Activated CD8-positive, alpha-beta memory T cell treated with anti-CD3 and anti-CD28 coated beads for 48 hours (primary cell): Measurements from ENCODE around the gene GGNBP2.

Experiments
- DNase-seq, 3 experiments: peaks; one replicate each; pipeline ENCODE4 v3.0.0-alpha.2; 2020; ENCODE audit warnings: low read depth in 2 of 3, low spot score in 2 of 3

The GGNBP2 gene

DNA sequence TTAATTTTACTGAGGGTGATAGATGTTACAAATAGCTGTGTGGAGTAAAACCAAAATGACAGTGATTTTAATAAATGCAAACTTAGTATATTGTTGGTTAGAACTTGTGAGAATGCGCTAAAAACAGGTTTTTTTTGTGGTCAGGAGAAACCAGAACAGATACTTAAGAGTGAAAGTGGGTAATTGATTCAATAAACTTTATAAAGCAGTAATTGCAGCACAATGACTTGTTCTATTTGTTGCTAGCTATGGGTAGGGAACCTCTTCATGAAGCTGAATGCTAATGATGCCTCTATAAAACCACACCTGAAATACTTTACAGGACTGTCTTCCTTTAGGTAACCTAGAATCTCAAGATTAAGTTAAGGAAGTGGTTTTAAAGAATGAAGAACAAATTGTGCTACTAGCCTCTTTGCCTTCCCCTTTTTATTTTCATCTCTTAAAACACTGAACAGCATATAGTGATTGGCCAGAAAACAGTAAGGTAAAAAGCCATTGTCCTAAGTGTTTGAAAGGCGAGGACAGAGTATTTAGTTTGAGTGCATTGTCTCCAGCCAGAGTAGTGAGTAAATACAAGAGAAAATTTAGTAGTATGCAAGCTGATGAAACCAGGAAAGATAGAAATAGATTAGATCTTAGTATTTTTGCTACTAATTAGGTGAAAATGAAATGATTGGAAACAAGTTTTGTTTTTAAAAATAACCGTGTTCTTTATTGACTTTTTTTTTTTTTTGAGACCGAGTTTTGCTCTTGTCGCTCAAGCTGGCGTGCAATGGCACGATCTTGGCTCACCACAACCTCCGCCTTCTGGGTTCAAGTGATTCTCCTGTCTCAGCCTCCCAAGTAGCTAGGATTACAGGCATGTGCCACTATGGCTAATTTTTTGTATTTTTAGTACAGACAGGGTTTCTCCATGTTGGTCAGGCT is 6.0 kb downstream of the GGNBP2 start:
- no peak for DNase-seq

DNA sequence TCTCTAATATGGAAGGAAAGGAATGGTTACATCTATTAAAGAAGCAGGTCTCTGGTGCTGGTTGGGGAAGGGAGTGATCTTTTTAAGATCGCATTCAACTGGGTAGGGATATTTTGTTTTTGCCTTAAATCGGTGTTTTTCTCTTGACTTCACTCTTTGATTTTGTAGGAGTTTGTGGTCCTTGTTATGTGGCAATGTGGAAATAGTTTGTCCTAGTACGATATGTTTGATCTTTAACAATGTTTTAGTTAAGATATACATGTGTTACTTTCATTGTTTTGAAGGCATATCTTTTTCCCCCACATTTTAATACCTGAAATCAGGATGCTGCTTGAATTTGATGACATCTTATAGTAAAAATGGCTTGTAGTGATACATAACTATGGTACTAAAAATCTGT is 8.7 kb downstream of the GGNBP2 start:
- no peak for DNase-seq

DNA sequence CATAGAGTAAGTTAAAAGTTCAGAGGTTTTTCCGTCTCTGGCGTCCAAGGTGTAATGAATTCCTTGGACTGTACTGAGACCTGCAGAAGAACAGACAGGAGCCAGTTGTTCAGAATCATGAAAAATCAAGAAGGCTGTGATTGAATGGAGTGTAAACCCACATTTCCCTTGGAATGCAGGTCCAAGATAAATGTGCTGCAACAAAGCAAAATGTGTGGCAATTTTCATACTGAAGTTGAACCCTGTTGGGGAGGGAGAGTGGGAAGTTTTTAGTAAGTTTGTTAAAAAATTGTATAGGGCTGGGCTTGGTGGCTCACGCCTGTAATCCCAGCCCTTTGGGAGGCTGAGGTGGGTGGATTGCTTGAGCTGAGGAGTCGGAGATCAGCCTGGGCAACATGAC is 21.4 kb downstream of the GGNBP2 start:
- no peak for DNase-seq

DNA sequence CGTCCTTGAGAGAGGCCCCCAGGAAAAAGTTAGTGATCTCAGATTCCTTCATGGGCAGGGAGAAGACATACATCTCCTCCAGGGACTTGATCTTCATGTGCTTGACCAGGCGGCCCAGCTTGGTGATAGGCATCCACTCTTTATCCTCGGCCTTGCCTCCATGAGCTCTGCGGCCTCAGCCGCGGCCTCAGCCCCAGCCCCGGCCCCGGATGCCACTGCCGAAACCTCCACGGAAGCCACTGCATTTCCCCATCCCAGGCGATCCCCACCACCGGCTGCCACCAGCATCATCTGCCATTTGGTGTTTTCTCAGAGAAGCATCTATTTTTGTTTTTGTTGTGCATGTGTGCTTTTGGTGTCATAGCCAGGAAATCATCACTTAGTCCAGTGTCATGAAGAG is 30.3 kb downstream of the GGNBP2 start:
- DNase-seq = no peak

DNA sequence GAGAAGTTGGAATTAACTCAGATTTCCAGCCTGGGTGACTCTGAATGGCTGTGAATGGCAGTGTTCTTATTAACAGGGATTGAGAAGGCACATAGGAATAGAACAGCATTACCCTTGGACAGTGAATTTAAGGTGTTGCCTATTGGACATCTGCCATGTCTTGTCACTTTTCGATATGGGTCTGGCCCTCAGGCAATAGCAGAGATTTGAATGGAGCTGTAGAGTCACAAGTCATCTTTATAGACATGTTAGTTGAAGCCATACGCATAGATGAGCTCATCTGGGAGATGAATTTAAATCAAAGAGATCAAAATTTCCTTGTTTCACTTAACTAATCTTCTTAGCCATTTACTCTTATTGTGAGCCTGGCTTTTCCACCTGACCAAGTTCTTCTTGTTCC is 32.1 kb downstream of the GGNBP2 start:
- no peak for DNase-seq

DNA sequence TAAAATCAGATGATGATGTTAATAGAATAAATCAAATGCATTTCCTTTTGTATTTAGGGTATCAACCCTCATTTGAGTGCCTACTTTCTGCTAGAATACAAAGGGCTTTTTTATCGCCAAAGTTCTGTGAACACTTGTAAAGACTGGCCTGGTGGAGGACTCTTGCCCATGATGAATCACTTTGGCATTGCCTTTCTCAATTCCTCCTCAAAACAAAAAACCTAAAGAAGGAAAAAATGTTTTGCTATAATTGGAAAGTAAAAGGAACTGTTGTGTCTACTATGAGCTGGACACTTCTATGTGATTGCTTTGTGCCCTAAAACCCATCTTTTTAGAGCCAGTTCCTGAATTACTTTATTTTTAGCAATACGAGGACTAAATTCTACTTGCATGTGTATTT is 34.0 kb downstream of the GGNBP2 start:
- no peak for DNase-seq

DNA sequence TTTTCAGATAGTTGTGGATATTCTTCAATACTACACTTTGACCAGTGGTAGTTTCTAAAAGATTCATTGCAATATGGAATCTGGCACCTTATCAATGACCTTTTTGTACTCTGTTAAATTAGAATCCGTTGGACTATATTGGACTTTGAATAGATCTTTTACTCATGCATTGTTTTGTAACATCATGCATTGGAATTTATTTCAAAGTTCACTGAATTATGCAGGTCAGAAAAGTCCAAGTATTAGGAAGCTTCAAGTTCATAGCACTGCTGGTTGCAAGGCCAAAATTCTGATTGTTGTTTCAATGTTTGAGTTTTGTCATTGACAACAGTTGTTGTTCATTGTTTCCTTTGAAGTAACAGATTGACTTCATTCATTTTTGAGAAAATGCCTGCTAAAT is 39.1 kb downstream of the GGNBP2 start:
- no peak for DNase-seq

DNA sequence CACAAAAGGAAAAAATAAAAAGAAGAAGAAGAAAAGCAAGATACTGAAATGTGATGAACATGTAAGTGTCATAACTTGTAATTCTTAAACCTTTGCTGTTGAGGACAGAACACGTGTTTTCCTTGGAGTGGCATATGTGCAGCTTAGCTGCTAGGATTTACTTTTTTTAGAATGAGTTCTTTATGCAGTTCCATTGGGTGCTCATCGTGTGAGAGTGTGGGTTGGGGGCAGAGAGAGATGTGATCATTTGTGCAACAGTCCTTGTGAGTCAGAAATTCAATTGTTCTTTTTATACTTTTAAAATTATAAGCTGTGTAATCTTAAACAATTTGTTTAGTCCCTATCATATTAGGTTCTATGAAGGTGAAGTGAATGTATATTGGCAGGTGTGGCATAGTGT is 41.4 kb downstream of the GGNBP2 start:
- DNase-seq = no peak

DNA sequence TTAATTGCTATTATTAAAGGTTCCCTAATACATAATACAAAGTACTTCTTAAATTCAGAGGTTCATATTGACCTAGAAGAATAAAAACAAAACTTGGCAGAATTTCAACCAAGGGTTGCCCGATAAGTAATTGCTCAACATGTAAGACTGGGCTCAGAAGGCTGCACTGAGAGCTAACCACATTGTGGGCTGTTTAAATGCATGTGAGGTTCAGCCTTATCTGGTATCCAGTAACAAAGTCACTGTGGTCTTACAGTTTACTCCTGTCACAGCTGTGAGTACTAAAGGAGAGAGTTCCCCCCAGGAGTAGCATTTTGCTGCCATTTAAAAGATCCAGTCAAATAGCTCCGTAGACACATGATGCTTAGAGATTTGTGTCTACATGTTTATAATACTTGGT is 45.4 kb downstream of the GGNBP2 start:
- DNase-seq = no peak

DNA sequence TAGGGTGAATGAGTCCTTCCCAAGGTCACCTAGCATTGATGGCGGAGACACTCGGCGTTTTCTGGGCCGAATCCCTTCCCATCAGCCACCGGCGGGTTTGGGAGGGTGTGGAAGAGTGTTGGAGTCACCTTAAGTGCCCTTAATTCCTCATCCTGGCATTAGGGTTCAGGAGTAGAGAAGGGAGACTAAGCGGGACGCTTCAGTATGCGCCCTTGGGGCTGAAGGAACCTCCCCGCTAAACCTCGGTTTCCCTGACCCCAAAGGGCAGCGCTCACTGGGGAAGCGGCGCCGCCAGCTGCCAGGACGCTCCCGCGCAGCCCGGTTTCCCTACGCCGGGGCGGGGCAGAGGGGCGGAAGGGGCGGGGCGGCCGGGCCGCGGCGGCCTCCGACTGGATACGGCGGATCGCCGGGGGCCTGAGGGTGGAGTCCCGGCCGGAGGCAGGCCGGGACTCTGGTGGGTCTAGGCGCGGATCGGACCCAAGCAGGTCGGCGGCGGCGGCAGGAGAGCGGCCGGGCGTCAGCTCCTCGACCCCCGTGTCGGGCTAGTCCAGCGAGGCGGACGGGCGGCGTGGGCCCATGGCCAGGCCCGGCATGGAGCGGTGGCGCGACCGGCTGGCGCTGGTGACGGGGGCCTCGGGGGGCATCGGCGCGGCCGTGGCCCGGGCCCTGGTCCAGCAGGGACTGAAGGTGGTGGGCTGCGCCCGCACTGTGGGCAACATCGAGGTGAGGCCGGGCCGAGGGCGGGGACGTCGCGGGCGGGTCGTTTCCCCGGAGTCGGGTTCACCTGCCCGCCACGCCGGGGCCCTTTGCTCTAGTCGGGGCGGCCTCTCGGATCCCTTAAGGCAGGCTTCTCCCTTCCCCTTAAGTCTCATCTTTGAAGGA is 47.0 kb downstream of the GGNBP2 start, which contains the start of gene DHRS11:
Gene DHRS11, plus strand, starts transcription at position 446 of the 882 bp plus-strand sequence. Its CDS starts 131 bp downstream, at position 577.
- peak; percentile 66 to 76 (median 69) for DNase-seq

DNA sequence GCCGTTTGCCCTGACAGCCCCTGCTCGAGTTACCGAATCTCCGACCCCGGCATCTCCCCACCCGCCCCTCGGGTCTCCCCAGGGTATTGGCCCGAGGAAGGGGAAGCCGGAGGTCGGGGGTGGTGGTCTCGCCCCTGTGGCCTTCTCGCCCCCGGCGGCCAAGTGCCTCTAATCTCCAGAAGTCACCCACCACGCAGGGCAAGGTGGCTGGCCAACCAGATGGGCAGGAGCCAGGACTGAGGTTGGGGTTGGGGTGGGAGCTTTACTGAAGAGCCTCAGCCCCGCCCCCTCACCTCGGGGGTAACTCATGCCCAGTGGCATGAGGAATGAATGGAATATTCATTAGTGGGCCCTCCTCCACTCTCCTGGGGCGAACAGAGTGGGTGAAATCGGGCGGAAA is 47.6 kb downstream of the GGNBP2 start:
- DNase-seq = no peak

DNA sequence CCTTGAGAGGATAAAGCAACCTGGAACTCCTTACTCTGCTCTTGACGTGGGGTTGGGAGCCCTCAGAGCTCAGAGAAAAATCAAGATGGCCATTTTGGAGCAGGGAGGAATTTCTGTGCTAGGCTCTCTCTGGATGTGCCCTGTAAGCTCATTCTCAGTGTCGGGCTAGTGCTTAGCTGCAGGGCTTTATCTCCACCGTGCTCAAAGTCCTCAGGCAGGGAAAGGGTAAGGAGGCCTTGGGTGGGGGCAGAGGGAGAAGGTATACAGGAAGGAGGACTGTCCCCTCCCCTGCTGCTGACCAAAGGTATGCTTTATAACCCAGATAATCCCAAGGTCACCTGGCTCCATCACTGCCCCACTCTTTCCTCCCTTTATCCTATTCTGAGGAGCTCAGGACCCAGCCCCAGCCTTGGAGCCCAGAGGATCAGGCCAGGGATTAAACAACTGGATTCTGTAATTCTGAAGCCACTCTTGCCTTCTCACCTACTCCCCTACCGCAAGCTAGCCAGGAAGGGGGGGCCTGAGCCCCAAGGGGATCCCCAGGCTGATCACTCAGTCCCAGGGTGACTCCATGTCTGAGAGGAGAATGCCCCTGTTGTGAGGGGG is 48.1 kb downstream of the GGNBP2 start:
- DNase-seq = no peak

DNA sequence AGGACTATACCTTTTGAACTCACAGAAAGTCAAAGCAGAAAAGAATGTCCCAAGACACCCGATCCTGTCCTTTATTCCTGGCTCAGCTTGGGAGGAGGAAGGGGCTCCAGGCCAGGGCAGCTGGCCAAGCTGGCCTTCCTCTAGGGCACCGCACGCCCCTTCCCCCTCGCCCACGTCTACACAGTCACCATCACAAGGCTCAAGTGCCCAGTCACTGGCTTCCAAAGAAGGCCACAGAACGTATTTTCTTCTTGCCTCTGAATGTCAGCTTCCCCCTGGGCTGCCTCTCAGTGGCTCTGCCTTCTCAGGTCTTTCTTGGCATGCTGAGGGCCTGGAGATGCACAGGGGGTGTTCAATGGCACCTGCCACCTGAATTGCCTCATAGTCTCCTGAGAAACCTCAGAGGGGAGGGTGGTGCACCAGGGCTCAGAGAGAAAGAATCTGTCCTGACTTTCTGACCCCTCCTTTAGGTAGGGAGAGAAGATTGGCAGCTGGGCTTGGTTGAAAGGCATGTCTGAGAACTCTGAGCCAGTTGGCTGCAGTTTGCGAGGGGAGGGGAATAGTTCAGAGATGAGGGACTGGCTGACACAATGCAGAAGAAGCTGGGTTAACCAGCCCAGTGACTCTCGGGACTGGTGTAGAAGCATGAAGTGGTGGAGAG is 49.1 kb downstream of the GGNBP2 start:
- DNase-seq = no peak

DNA sequence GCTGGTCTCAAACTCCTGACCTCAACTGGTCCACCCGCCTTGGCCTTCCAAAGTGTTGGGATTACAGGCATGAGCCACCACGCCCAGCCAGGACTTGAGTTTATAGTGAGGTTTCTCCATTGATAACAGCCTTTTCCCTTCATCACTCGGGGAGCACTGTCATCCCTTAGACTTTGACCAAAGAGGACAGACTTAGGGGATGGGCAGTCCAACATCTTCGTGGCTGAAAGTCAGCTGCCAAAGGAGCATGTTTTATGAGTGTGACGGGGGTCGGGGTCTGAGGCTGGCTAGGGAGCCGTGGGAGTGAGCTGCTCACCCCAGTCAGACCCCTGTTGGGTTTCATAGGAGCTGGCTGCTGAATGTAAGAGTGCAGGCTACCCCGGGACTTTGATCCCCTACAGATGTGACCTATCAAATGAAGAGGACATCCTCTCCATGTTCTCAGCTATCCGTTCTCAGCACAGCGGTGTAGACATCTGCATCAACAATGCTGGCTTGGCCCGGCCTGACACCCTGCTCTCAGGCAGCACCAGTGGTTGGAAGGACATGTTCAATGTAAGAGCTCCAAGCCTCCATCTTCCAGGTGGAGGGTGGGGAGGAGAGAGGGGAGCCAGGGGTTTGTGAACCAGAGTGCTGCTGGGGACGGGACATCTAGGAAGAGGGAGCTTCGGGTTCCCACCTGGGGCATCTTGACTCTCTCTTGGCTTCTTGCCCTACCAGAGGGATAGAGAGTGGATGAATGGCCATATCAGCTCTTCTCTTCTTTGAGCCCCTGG is 50.1 kb downstream of the GGNBP2 start:
- DNase-seq = no peak

DNA sequence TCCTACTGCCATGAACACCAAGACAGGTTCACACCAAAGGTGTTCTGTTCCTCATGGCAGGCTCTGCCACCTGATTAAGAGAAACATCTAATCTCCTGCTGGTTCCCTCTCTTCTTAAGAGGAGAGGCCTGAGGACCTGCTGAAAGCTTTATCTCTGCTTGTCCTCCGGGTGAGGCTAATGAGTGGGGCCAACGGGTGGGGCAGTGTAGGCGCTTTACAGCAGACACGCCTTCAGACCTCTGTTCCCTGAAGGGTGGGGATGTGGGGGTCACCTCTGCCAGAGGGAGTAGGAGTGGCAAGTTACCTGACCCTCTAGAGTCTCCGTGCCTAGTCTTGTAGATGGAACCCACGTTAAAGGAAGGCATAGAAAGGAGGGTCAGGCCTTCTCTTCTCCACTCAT is 52.5 kb downstream of the GGNBP2 start:
- no peak for DNase-seq

DNA sequence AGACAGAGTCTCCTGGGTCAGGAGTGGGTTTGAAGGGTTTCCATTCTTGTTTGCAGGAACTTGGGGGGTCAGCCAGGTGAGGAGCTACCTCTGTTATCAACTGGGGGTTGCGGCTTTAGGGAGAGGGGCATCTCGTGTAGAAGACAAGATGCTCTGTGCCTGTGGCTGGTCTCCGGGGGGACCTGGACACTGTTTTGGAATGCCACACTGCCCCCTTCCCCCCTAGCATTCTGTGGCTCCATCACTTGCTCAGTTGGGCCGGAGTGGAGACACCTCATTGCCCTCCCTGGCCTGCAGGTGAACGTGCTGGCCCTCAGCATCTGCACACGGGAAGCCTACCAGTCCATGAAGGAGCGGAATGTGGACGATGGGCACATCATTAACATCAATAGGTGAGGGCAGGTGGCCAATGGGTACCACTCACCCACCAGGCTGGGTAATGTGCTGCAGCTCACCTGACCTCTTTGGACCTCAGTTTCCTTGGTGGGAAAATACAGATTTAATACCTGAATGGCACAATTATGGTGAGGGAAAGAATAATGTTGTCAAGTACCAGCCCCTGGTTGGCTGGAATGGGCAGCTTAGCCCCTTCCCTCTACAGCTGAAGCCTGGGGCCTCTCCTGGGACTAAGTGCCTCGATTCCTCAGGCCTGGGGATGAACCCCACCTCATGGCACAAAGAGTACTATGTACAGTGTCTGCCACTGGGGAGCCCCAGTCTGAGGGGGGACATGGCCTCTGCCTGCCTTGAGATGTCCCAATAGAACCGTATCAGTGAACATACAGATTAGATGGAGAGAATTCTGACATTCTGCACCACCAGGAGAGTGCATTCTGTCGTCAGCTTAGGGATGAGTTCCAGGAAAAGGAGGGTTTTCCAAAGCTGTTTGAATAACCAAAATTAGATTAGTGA is 53.4 kb downstream of the GGNBP2 start:
- no peak for DNase-seq

DNA sequence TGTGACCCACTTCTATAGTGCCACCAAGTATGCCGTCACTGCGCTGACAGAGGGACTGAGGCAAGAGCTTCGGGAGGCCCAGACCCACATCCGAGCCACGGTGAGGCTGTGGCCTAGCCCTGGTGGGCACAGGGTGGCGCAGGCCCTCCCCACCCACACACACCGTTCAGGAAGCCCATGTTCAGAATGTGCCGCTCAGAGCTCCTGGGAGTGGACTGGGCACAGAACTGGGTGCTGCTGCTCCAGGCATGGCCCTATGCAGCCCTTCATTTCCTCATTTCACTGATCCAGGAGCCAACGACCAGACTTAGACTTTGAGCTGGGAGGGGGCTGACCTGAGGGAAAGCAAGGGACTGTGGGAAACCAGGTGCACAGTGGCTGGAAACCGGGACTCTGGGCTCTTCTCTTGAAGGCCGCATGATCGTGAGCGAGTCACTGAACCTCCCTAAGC is 54.3 kb downstream of the GGNBP2 start:
- no peak for DNase-seq

DNA sequence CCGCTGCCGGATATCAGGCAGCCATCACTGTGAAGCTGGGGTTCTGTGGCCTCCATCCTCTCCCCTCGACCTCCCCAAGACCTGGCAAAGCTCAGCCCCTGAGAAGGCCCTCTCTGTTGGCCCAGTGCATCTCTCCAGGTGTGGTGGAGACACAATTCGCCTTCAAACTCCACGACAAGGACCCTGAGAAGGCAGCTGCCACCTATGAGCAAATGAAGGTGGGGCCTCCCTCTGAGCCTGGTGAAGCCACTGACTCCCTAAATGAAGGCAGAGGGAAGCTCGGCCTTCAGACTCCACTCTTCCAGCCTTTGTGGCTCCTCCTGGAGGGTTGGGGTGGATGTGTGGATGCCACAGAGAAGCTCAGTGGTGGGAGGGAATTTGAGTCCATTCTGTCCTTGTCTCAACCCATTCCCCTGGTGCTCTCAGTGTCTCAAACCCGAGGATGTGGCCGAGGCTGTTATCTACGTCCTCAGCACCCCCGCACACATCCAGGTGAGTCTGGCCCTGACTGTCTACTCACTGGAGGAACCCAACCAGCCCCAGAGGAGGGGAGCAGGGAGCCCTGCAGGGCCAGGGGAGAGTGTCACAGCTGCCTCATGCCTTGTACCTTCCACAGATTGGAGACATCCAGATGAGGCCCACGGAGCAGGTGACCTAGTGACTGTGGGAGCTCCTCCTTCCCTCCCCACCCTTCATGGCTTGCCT is 55.0 kb downstream of the GGNBP2 start:
- no peak for DNase-seq

DNA sequence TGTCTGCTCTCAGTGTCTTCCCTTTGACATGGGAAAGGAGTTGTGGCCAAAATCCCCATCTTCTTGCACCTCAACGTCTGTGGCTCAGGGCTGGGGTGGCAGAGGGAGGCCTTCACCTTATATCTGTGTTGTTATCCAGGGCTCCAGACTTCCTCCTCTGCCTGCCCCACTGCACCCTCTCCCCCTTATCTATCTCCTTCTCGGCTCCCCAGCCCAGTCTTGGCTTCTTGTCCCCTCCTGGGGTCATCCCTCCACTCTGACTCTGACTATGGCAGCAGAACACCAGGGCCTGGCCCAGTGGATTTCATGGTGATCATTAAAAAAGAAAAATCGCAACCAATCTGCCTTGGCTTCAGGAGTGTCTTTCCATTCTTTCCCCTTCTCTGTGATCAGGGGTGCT is 55.7 kb downstream of the GGNBP2 start:
- no peak for DNase-seq
